Keratinocyte (primary cell): Measurements from ENCODE around the gene DAO. TPM values are rescaled to one million over a fixed set of nuclear protein-coding genes. Genes with fewer than 3 reads are reported as not detected.

Source experiments
- DNase-seq: peaks from one replicate; pipeline ENCODE4 v3.0.0-alpha.2; 2011; ENCODE audit warnings: low read depth, missing footprints, low spot score
- FAIRE-seq: peaks from 2 replicates; lab custom pipeline; 2011; peaks lifted over from hg19 to GRCh38; lab: Jason Lieb, UNC
- H2AFZ ChIP-seq: 2 replicates; pipeline ENCODE4 v1.6.0; 2012; ENCODE audit warnings: low read length, control low read depth, inconsistent platforms; ENCODE audit not compliant: control insufficient read depth
- H3K27ac ChIP-seq: 2 replicates; pipeline ENCODE4 v1.5.1; 2011; ENCODE audit warnings: low read length; ENCODE audit not compliant: control insufficient read depth, insufficient read depth
- H3K27me3 ChIP-seq: 3 replicates; pipeline ENCODE4 v1.6.0; 2011; ENCODE audit warnings: low read length; ENCODE audit not compliant: control insufficient read depth, insufficient read depth; ENCODE audit errors: extremely low read depth
- H3K36me3 ChIP-seq, 2 experiments: 2 replicates in 1 of 2; 3 replicates in 1 of 2; pipeline ENCODE4 v1.5.1; 2011; ENCODE audit warnings: low read length in 2 of 2, mild to moderate bottlenecking in 1 of 2; ENCODE audit not compliant: control insufficient read depth in 2 of 2, insufficient read depth in 2 of 2; ENCODE audit errors: extremely low read depth in 1 of 2
- H3K4me1 ChIP-seq: 3 replicates; pipeline ENCODE4 v1.5.1; 2011; ENCODE audit warnings: low read length; ENCODE audit not compliant: control insufficient read depth, insufficient read depth; ENCODE audit errors: extremely low read depth
- H3K4me2 ChIP-seq: 3 replicates; pipeline ENCODE4 v1.6.0; 2011; ENCODE audit warnings: low read depth, low read length; ENCODE audit not compliant: control insufficient read depth, insufficient read depth; ENCODE audit errors: extremely low read depth
- H3K4me3 ChIP-seq, 3 experiments: fragments of 200-600 bp in 1 of 3; sonication (generic) in 1 of 3; 2 replicates in 2 of 3; 3 replicates in 1 of 3; pipeline ENCODE4 v1.5.1; 2011 to 2016; ENCODE audit warnings: low read length in 3 of 3, mild to moderate bottlenecking in 3 of 3, control low read depth in 2 of 3, inconsistent platforms in 1 of 3, low read depth in 1 of 3, mixed read lengths in 1 of 3, mixed run types in 1 of 3, moderate library complexity in 1 of 3; ENCODE audit not compliant: control insufficient read depth in 2 of 3, insufficient read depth in 2 of 3; ENCODE audit errors: extremely low read depth in 1 of 3
- H3K79me2 ChIP-seq: 2 replicates; pipeline ENCODE4 v1.6.0; 2012; ENCODE audit warnings: low read length; ENCODE audit not compliant: control insufficient read depth, insufficient read depth
- H3K9ac ChIP-seq: 3 replicates; pipeline ENCODE4 v1.6.0; 2011; ENCODE audit warnings: low read length; ENCODE audit not compliant: control insufficient read depth, insufficient read depth; ENCODE audit errors: extremely low read depth
- H3K9me1 ChIP-seq: 3 replicates; pipeline ENCODE4 v1.6.0; 2011; ENCODE audit warnings: low read length; ENCODE audit not compliant: control insufficient read depth, insufficient read depth; ENCODE audit errors: extremely low read depth
- H3K9me3 ChIP-seq: 2 replicates; pipeline ENCODE4 v1.5.1; 2012; ENCODE audit warnings: low read depth, low read length; ENCODE audit not compliant: control insufficient read depth
- H4K20me1 ChIP-seq: 3 replicates; pipeline ENCODE4 v1.6.0; 2011; ENCODE audit warnings: low read length; ENCODE audit not compliant: control insufficient read depth, insufficient read depth; ENCODE audit errors: extremely low read depth
- CTCF ChIP-seq, 3 experiments: IDR thresholded peaks in 1 of 3; conservative IDR thresholded peaks in 1 of 3; optimal IDR thresholded peaks in 1 of 3; 2 replicates in 2 of 3; 3 replicates in 1 of 3; pipeline versions ENCODE3 to v1.5.1; 2011; ENCODE audit warnings: low read length in 3 of 3, mild to moderate bottlenecking in 3 of 3, moderate library complexity in 2 of 3, control low read depth in 1 of 3, inconsistent platforms in 1 of 3; ENCODE audit not compliant: insufficient read depth in 2 of 3; ENCODE audit errors: extremely low read depth in 1 of 3
- EZH2 ChIP-seq: IDR thresholded peaks from one replicate; pipeline ENCODE4 v1.6.1; 2012; ENCODE audit warnings: inconsistent platforms, mild to moderate bottlenecking, low read length, moderate library complexity
- dilution Hi-C: fragments of 300-500 bp; cut with MboI; formaldehyde crosslinking; loops from one replicate; pipeline ENCODE4 v1.7.0; 2020; ENCODE audit warnings: low sequenced_read_pairs; ENCODE audit not compliant: extremely low pct_ligation_motif_present
- polyA plus RNA-seq, 5 experiments: library from polyadenylated mRNA; depleted of rRNA in 3 of 5; stranded (reverse) in 3 of 5; stranded (forward) in 1 of 5; unstranded in 1 of 5; fragments of >200 nt; gene quantifications; 1 replicate in 1 of 5; 2 replicates in 3 of 5; 3 replicates in 1 of 5; pipeline versions ENCODE4 v1.2.1 to v1.2.3, GENCODE V29; 2011 to 2012; ENCODE audit warnings: missing spikeins in 2 of 5, low read depth in 1 of 5, low replicate concordance in 1 of 5

The DAO gene
- polyA plus RNA-seq, 1 donor (not counting 4 experiments of a cell fraction or from before 2014, with no cell fraction given), result not detected

- Histone ChIP-seq H3K9ac (no peak overlapping the region), H3K27me3 (no peaks in the 10 kb centered on the region), H4K20me1 (no peaks in the 10 kb centered on the region), H3K4me2 (no peak overlapping the region), H3K4me1 (no peaks in the 10 kb centered on the region), H3K27ac (no peak overlapping the region), H3K9me1 (no peaks in the 10 kb centered on the region), H2AFZ (no peak overlapping the region), H3K79me2 (no peaks in the 10 kb centered on the region), H3K36me3 (no peaks in the 10 kb centered on the region), H3K9me3 (no peaks in the 10 kb centered on the region), H3K4me3 (no peak overlapping the region)
- FAIRE-seq, result no peak
- TF ChIP-seq CTCF (optimal IDR thresholded peaks at IDR 0.05 in 1 of 3, IDR thresholded peaks at IDR 0.05 in 1 of 3, conservative IDR thresholded peaks at IDR 0.05 in 1 of 3; ENCODE audit: extremely low read depth in 1 of 3, insufficient read depth in 2 of 3, low read length in 3 of 3) (no peak), EZH2 (no peak)
- dilution Hi-C loops, result no loop called here
- DNase-seq, result no peak
Observed at GRCh38 chr12:108930756-108931155, 50.9 kb downstream of the DAO start.

GRCh38 chr12:108933949-108934348, 54.1 kb downstream of the DAO start:
- Histone ChIP-seq H3K4me2 (no peak overlapping the region), H3K36me3 (no peaks in the 10 kb centered on the region), H2AFZ (no peak overlapping the region), H3K4me1 (no peaks in the 10 kb centered on the region), H3K9ac (no peak overlapping the region), H3K27me3 (peaks cover 5% of the 10 kb centered on the region), H4K20me1 (no peaks in the 10 kb centered on the region), H3K9me3 (no peaks in the 10 kb centered on the region), H3K9me1 (no peaks in the 10 kb centered on the region), H3K79me2 (no peaks in the 10 kb centered on the region), H3K4me3 (no peak overlapping the region), H3K27ac (no peak overlapping the region)
- no peak for DNase-seq
- no peak for FAIRE-seq
- dilution Hi-C loops, result no loop called here
- no peak for TF ChIP-seq CTCF (optimal IDR thresholded peaks at IDR 0.05 in 1 of 3, IDR thresholded peaks at IDR 0.05 in 1 of 3, conservative IDR thresholded peaks at IDR 0.05 in 1 of 3; ENCODE audit: extremely low read depth in 1 of 3, insufficient read depth in 2 of 3, low read length in 3 of 3)
- TF ChIP-seq EZH2, result no peak
